GM11168 (cell line): ENCODE data around the gene AMBN.
"Not testable (repeated sequence)": the region's sequence is repeated elsewhere in the genome, so short reads cannot be mapped to it uniquely, and the experiment has no call there.

Source experiments
- in situ Hi-C: fragments of 300-500 bp; cut with MboI; formaldehyde crosslinking; loops from one replicate; pipeline ENCODE4 v1.12.0; 2022; ENCODE audit warnings: low sequenced_read_pairs; ENCODE audit not compliant: unreplicated experiment

Gene AMBN

DNA sequence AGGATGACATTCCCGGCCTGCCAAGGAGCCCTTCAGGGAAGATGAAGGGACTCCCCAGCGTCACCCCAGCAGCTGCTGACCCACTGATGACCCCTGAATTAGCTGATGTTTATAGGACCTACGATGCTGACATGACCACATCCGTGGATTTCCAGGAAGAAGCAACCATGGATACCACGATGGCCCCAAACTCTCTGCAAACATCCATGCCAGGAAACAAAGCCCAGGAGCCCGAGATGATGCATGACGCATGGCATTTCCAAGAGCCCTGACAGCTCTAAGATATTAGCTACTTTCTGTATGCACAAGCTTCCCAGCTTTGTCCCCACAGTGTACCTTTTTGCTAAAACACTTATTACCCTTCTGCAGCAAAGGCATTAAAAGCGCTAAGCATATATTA lies 14.4 kb downstream of the AMBN start:
- in situ Hi-C loops = no loop called here

- in situ Hi-C loops = no loop called here
Measured at GRCh38 chr4:70607334-70607853, 15.3 kb downstream of the AMBN start.

DNA sequence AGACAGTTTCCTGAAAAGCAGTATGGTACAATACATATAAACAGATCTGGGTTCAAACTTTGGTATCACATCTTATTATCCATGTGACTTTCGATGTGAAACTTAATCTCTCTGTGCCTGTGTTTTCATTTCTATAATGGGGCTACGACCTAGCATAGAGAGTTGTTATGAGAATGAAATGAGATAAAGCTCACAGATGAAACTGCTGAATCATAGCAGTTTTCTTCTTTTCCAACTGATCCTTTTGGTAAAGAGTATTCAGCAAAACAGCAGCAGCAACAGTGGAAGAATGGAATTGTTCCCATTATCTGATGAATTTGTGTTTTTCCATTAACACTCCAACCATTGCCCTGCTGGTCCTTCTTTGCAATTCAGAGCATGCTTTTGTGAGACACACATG lies 16.3 kb downstream of the AMBN start:
- in situ Hi-C loops = no loop called here

- in situ Hi-C loops = no loop called here
Measured at GRCh38 chr4:70613306-70614183, 21.5 kb downstream of the AMBN start.

GRCh38 chr4:70614184-70614555 lies 22.1 kb downstream of the AMBN start:
- in situ Hi-C loops = no loop called here

- in situ Hi-C loops = no loop called here
Measured at GRCh38 chr4:70619288-70619687, 27.2 kb downstream of the AMBN start.

DNA sequence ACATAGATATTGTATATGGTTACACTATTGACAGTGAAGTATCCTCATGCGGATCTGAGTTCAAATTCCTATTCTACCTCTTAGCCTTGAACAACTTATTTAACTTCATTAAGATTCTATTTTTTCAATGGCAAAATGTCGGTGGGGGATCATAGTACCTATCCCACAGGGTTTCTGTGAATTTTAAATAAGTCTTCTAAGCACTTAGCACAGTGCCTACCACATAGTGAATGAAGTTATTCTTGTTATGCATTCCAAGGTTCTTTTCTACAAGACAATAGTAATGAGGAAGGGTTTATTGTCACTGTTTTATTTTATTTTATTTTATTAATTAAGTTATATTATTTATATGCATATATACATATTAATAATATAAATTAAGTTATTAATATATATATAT lies 27.7 kb downstream of the AMBN start:
- in situ Hi-C loops = no loop called here

- in situ Hi-C loops = no loop called here
Measured at GRCh38 chr4:70623323-70623722, 31.3 kb downstream of the AMBN start.

- in situ Hi-C loops = no loop called here
Measured at GRCh38 chr4:70624226-70624793, 32.3 kb downstream of the AMBN start.

GRCh38 chr4:70627620-70628019 lies 35.6 kb downstream of the AMBN start:
- in situ Hi-C loops = no loop called here

- in situ Hi-C loops = no loop called here
Measured at GRCh38 chr4:70628444-70628843, 36.4 kb downstream of the AMBN start, which contains the start of gene ENAM. Gene ENAM, plus strand, starts transcription at chr4:70628744. Its CDS starts 757 bp downstream, at chr4:70629501.

GRCh38 chr4:70629469-70630090 lies 37.5 kb downstream of the AMBN start:
- in situ Hi-C loops = no loop called here

DNA sequence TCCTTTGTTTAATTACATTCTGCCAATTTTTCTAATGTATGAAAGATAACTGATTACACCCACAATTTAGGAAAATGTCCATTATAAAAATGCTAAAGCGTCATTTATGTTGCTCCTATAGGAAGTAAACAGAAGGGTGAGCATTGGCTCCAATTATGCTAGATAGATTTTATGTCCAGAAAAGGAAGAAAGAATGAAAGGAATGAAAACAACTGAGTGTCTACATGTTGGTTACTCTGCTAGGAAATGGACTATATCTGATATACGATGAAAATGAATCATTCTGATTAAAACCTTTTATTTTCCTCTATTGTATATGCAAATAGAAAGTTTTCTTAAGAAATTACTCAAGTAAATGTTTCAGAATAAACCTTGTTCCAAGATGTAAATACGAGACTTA lies 38.1 kb downstream of the AMBN start:
- in situ Hi-C loops = no loop called here

DNA sequence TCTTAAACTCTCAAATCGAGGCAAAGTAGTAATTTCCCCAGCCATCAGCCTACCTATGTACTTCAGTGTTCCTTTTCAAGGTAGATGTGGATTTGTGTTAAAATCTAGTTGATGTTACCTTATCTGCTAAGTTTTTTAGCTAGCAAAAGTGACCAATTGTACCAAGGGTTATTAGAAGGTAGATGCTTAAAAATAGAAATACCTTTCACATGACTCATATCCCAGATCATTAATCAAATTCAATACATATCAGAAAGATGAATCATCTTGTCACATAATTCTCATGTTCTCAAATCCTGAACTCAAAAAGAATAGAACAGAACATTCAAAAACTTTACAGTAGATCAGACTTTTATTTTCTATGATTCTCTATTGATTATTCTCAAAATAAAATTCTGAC lies 40.0 kb downstream of the AMBN start:
- in situ Hi-C loops = no loop called here

DNA sequence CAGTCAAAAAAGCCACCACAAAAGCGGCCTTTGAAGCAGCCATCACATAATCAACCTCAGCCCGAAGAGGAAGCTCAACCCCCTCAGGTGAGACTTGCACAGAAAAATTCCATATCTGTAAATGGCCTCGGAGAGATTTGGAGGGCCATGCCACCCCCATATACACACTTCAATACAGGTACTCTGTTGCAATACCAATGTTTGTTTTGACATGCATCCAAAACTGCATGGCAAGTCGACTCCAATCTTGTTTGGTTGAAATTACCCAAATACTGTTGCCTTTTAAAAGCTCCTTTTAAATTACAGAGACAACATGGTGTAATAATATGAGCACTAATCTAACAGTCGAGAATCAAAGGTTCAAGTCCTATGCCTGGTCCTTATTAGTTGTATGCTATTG lies 42.4 kb downstream of the AMBN start:
- in situ Hi-C loops = no loop called here

DNA sequence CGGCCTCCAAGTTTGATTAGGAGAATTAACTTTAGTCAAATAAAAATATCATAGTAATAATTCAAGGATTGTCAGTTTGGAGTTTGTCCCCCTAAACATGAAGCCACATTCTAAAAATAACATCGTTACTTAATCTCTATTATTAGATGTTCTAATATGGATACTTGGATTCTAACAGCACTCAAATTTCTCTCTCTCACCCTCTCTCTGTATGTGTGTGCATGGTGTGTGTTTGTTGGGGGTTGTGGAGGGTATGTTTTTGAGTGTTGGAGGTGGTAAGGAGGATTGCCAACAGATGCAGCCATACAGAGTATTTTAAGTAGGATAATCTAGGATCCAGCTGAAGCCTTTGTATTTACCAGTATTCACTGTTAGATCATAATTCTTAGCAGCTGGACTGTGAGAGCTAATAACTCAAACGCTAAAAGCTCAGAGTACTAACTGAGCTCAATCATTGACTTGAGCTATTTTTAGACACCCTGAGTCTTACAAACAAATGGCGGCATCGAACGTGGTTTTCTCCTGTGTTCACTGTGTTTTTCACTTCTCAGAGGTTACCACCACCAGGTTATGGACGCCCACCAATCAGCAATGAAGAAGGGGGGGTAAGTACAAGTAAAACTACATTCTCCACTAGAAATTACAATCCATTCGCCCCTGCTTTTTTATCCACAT lies 45.3 kb downstream of the AMBN start:
- in situ Hi-C loops = no loop called here

GRCh38 chr4:70640192-70640591 lies 48.1 kb downstream of the AMBN start:
- in situ Hi-C loops = no loop called here

DNA sequence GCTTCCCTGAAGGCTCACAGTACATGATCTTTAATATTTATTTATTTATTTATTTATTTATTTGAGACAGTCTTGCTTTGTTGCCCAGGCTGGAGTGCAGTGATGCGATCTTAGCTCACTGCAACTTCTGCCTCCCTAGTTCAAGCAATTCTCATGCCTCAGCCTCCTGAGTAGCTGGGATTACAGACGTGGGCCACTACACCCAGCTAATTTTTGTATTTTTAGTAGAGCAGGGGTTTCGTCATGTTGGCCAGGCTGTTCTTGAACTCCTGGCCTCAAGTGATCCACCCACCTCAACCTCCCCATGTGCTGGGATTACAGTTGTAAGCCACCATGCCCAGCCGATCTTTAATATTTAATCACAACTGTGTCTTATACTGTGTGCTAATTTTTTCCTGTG lies 58.7 kb downstream of the AMBN start:
- in situ Hi-C loops = not testable (repeated sequence)

GRCh38 chr4:70651864-70652506 lies 59.9 kb downstream of the AMBN start:
- in situ Hi-C loops = no loop called here

DNA sequence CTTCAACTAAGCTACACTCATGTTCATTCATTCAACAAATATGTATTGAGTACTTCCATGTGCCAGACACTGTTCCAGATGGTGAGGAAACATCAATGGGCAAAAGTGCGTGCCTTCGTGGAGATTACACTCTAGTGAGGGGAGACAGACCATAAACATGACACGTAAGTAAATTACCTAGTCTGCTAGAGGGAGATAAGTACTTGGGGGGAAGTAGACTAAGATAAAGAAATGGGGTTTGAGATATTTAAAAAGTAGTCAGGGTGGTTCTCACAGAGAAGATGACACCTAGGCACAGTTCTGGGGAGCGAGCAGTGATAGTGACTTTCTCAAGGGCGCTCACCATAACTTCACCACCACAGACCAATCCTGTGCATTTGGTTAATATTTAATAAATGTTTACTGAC lies 62.6 kb downstream of the AMBN start:
- in situ Hi-C loops = no loop called here
